Activated T-cell treated with anti-CD3 and anti-CD28 coated beads, Interleukin-2, amount 50 U/mL, for 4 hours (primary cell): ENCODE measurements around the gene F7. TPM values are rescaled to one million over a fixed set of nuclear protein-coding genes. Genes with fewer than 3 reads are reported as not detected.

Experiments used
- ATAC-seq, 2 donors: fragments of 200-7000 bp; cut with Tn5 transposase; one replicate each; pipeline ENCODE4 v1.10.0; 2021
- DNase-seq: peaks from one replicate; pipeline ENCODE4 v3.0.0-alpha.2; 2020
- H3K27me3 Mint-ChIP-seq: one replicate; pipeline ENCODE4 v1.8.0; 2021; ENCODE audit warnings: low read depth, mixed read lengths
- H3K36me3 Mint-ChIP-seq: one replicate; pipeline ENCODE4 v1.8.0; 2022; ENCODE audit warnings: mixed read lengths; ENCODE audit not compliant: insufficient read depth
- H3K4me1 Mint-ChIP-seq: one replicate; pipeline ENCODE4 v1.8.0; 2021; ENCODE audit warnings: low read depth, mixed read lengths
- H3K4me3 Mint-ChIP-seq: one replicate; pipeline ENCODE4 v1.8.0; 2021; ENCODE audit warnings: mild to moderate bottlenecking, moderate library complexity, mixed read lengths
- H3K9me3 Mint-ChIP-seq: one replicate; pipeline ENCODE4 v1.8.0; 2021; ENCODE audit warnings: mixed read lengths
- total RNA-seq, 3 donors: library from RNA; stranded (reverse); gene quantifications; one replicate each; pipeline ENCODE4 v1.2.1, GENCODE V29; 2021

The F7 gene
- total RNA-seq, 3 donors from 2014 or later: 0.14 to 0.42 (median 0.38) TPM

- ATAC-seq: no peak
- no peak overlapping the region for H3K4me3 Mint-ChIP-seq
- no peaks in the 10 kb centered on the region for H3K4me1 Mint-ChIP-seq
- H3K9me3 Mint-ChIP-seq: no peaks in the 10 kb centered on the region
- no peak for DNase-seq
- peaks cover 5% of the 10 kb centered on the region for H3K36me3 Mint-ChIP-seq
- H3K27me3 Mint-ChIP-seq: no peaks in the 10 kb centered on the region
Measured at GRCh38 chr13:113086991-113087922, 18.3 kb upstream of the F7 start.

GRCh38 chr13:113087923-113088690 is 17.5 kb upstream of the F7 start:
- H3K4me1 Mint-ChIP-seq: no peaks in the 10 kb centered on the region
- peaks cover 5% of the 10 kb centered on the region for H3K36me3 Mint-ChIP-seq
- no peak overlapping the region for H3K4me3 Mint-ChIP-seq
- ATAC-seq (no peak), DNase-seq (no peak)
- H3K27me3 Mint-ChIP-seq: no peaks in the 10 kb centered on the region
- H3K9me3 Mint-ChIP-seq: no peaks in the 10 kb centered on the region

GRCh38 chr13:113088691-113089020 is 16.9 kb upstream of the F7 start:
- no peak for DNase-seq
- no peak for ATAC-seq

GRCh38 chr13:113089693-113090414 is 15.7 kb upstream of the F7 start:
- no peaks in the 10 kb centered on the region for H3K27me3 Mint-ChIP-seq
- H3K4me3 Mint-ChIP-seq: no peak overlapping the region
- no peak for DNase-seq
- peaks cover 5% of the 10 kb centered on the region for H3K36me3 Mint-ChIP-seq
- no peaks in the 10 kb centered on the region for H3K4me1 Mint-ChIP-seq
- H3K9me3 Mint-ChIP-seq: no peaks in the 10 kb centered on the region
- no peak for ATAC-seq

More at GRCh38 chr13:113088691-113089020, 16.9 kb upstream of the F7 start:
- Mint-ChIP-seq H3K4me3 (no peak overlapping the region), H3K27me3 (no peaks in the 10 kb centered on the region), H3K36me3 (peaks cover 5% of the 10 kb centered on the region), H3K9me3 (no peaks in the 10 kb centered on the region), H3K4me1 (no peaks in the 10 kb centered on the region)

GRCh38 chr13:113090415-113090770 is 15.2 kb upstream of the F7 start:
- Mint-ChIP-seq H3K27me3 (no peaks in the 10 kb centered on the region), H3K36me3 (peaks cover 5% of the 10 kb centered on the region), H3K4me3 (no peak overlapping the region), H3K4me1 (no peaks in the 10 kb centered on the region), H3K9me3 (no peaks in the 10 kb centered on the region)
- no peak for DNase-seq
- ATAC-seq: no peak

- no peaks in the 10 kb centered on the region for H3K27me3 Mint-ChIP-seq
- no peak for DNase-seq
- H3K36me3 Mint-ChIP-seq: peaks cover 5% of the 10 kb centered on the region
- H3K9me3 Mint-ChIP-seq: no peaks in the 10 kb centered on the region
- H3K4me3 Mint-ChIP-seq: no peak overlapping the region
- ATAC-seq: no peak
- no peaks in the 10 kb centered on the region for H3K4me1 Mint-ChIP-seq
Measured at GRCh38 chr13:113090806-113091205, 14.8 kb upstream of the F7 start.

- DNase-seq: no peak
- Mint-ChIP-seq H3K4me1 (no peaks in the 10 kb centered on the region), H3K4me3 (no peak overlapping the region), H3K27me3 (no peaks in the 10 kb centered on the region), H3K36me3 (peaks cover 5% of the 10 kb centered on the region), H3K9me3 (no peaks in the 10 kb centered on the region)
- no peak for ATAC-seq
Measured at GRCh38 chr13:113091211-113091771, 14.3 kb upstream of the F7 start.

GRCh38 chr13:113091891-113092775 is 13.5 kb upstream of the F7 start:
- H3K9me3 Mint-ChIP-seq: no peaks in the 10 kb centered on the region
- ATAC-seq: no peak

GRCh38 chr13:113092776-113093579 is 12.6 kb upstream of the F7 start:
- H3K4me3 Mint-ChIP-seq: no peak overlapping the region
- H3K27me3 Mint-ChIP-seq: no peaks in the 10 kb centered on the region
- peaks cover 5% of the 10 kb centered on the region for H3K36me3 Mint-ChIP-seq
- no peak for DNase-seq
- no peaks in the 10 kb centered on the region for H3K4me1 Mint-ChIP-seq
- H3K9me3 Mint-ChIP-seq: no peaks in the 10 kb centered on the region
- no peak for ATAC-seq

More at GRCh38 chr13:113091891-113092775, 13.5 kb upstream of the F7 start:
- Mint-ChIP-seq H3K4me3 (no peak overlapping the region), H3K27me3 (no peaks in the 10 kb centered on the region), H3K4me1 (no peaks in the 10 kb centered on the region), H3K36me3 (peaks cover 5% of the 10 kb centered on the region)
- DNase-seq: no peak

- H3K9me3 Mint-ChIP-seq: no peaks in the 10 kb centered on the region
- H3K4me1 Mint-ChIP-seq: no peaks in the 10 kb centered on the region
- DNase-seq (no peak), ATAC-seq (no peak)
- H3K36me3 Mint-ChIP-seq: peaks cover 3% of the 10 kb centered on the region
- no peaks in the 10 kb centered on the region for H3K27me3 Mint-ChIP-seq
- H3K4me3 Mint-ChIP-seq: no peak overlapping the region
Measured at GRCh38 chr13:113093580-113094409, 11.8 kb upstream of the F7 start.

- no peaks in the 10 kb centered on the region for H3K27me3 Mint-ChIP-seq
- no peak overlapping the region for H3K4me3 Mint-ChIP-seq
- ATAC-seq (no peak), DNase-seq (no peak)
- no peaks in the 10 kb centered on the region for H3K9me3 Mint-ChIP-seq
- H3K4me1 Mint-ChIP-seq: no peaks in the 10 kb centered on the region
- H3K36me3 Mint-ChIP-seq: peaks cover 3% of the 10 kb centered on the region
Measured at GRCh38 chr13:113094410-113094800, 11.2 kb upstream of the F7 start.
